GM23338 (cell line): ENCODE measurements around the gene DTD1. TPM values are rescaled to one million over a fixed set of nuclear protein-coding genes. Genes with fewer than 3 reads are reported as not detected.

Experiments used
- ATAC-seq: fragments of 200-7000 bp; cut with Tn5 transposase; 3 replicates; pipeline ENCODE4 v1.9.1; 2020
- DNase-seq: peaks from one replicate; pipeline ENCODE4 v3.0.0-alpha.2; 2015; ENCODE audit warnings: low spot score
- H2AFZ ChIP-seq: fragments of 200-600 bp; sonication (generic); 2 replicates; pipeline ENCODE4 v1.8.0; 2016; ENCODE audit warnings: antibody characterized with exemption, mild to moderate bottlenecking, moderate library complexity
- H3F3A ChIP-seq: fragments of 200-600 bp; sonication (generic); replicated peaks from 2 replicates; pipeline ENCODE4 v1.8.0; 2017; ENCODE audit warnings: antibody characterized with exemption, mixed run types, low read depth
- H3K27ac ChIP-seq: fragments of 200-600 bp; sonication (generic); 2 replicates; pipeline ENCODE4 v1.6.1; 2016; ENCODE audit warnings: low read depth
- H3K27me3 ChIP-seq: fragments of 200-600 bp; sonication (generic); 2 replicates; pipeline ENCODE4 v1.8.0; 2016; ENCODE audit warnings: mild to moderate bottlenecking, mixed run types, moderate library complexity; ENCODE audit not compliant: insufficient read depth
- H3K36me3 ChIP-seq: fragments of 200-600 bp; sonication (generic); 2 replicates; pipeline ENCODE4 v1.8.0; 2016; ENCODE audit warnings: mild to moderate bottlenecking; ENCODE audit not compliant: insufficient read depth
- H3K4me1 ChIP-seq: fragments of 200-600 bp; sonication (generic); 2 replicates; pipeline ENCODE4 v1.8.0; 2016; ENCODE audit warnings: mild to moderate bottlenecking, moderate library complexity; ENCODE audit not compliant: insufficient read depth
- H3K4me2 ChIP-seq: fragments of 200-600 bp; sonication (generic); 2 replicates; pipeline ENCODE4 v1.7.1; 2017; ENCODE audit warnings: mixed run types
- H3K4me3 ChIP-seq: fragments of 200-600 bp; sonication (generic); 2 replicates; pipeline ENCODE4 v1.6.1; 2016; ENCODE audit warnings: mixed run types
- H3K79me2 ChIP-seq: fragments of 200-600 bp; sonication (generic); replicated peaks from 2 replicates; pipeline ENCODE4 v1.8.0; 2017; ENCODE audit warnings: mild to moderate bottlenecking; ENCODE audit not compliant: insufficient read depth
- H3K9me2 ChIP-seq: fragments of 200-600 bp; sonication (generic); 2 replicates; pipeline ENCODE4 v1.8.0; 2017; ENCODE audit not compliant: insufficient read depth
- H4K20me1 ChIP-seq: fragments of 200-600 bp; sonication (generic); replicated peaks from 2 replicates; pipeline ENCODE4 v1.8.0; 2017; ENCODE audit warnings: mild to moderate bottlenecking; ENCODE audit not compliant: insufficient read depth
- H3K27ac Mint-ChIP-seq: 2 replicates; pipeline ENCODE4 v1.8.0; 2020; ENCODE audit warnings: inconsistent platforms, mild to moderate bottlenecking, moderate library complexity, mixed read lengths
- H3K27me3 Mint-ChIP-seq: 3 replicates; pipeline ENCODE4 v1.8.0; 2022; ENCODE audit warnings: low read depth, mild to moderate bottlenecking, moderate library complexity, mixed read lengths, inconsistent platforms; ENCODE audit not compliant: insufficient read depth, poor library complexity
- H3K36me3 Mint-ChIP-seq: 3 replicates; pipeline ENCODE4 v1.8.0; 2021; ENCODE audit warnings: low read depth, mild to moderate bottlenecking, inconsistent platforms, moderate library complexity, mixed read lengths
- H3K4me1 Mint-ChIP-seq: 3 replicates; pipeline ENCODE4 v1.8.0; 2020; ENCODE audit warnings: mild to moderate bottlenecking, inconsistent platforms, mixed read lengths
- H3K4me3 Mint-ChIP-seq: 3 replicates; pipeline ENCODE4 v1.8.0; 2021; ENCODE audit warnings: moderate library complexity, mild to moderate bottlenecking, inconsistent platforms, mixed read lengths
- H3K9me3 Mint-ChIP-seq: 3 replicates; pipeline ENCODE4 v1.8.0; 2020; ENCODE audit warnings: moderate library complexity, mild to moderate bottlenecking, inconsistent platforms, mixed read lengths
- CREB1 ChIP-seq: fragments of 250-450 bp; sonication (Bioruptor Pico); IDR thresholded peaks from 2 replicates; pipeline ENCODE4 v1.5.0; 2020; ENCODE audit warnings: low read depth, mild to moderate bottlenecking, moderate library complexity
- EZH2 ChIP-seq: fragments of 200-600 bp; sonication (generic); IDR thresholded peaks from one replicate; pipeline ENCODE4 v1.8.0; 2017; ENCODE audit warnings: antibody characterized with exemption, mild to moderate bottlenecking, low read depth; ENCODE audit not compliant: unreplicated experiment
- EZH2phosphoT487 ChIP-seq: fragments of 200-600 bp; sonication (generic); IDR thresholded peaks from one replicate; pipeline ENCODE4 v1.8.1; 2018; ENCODE audit warnings: antibody characterized with exemption; ENCODE audit not compliant: unreplicated experiment
- JUNB ChIP-seq: IDR thresholded peaks from one replicate; pipeline ENCODE4 v1.6.1; 2016; ENCODE audit warnings: antibody characterized with exemption; ENCODE audit not compliant: unreplicated experiment
- NANOG ChIP-seq: IDR thresholded peaks from 2 replicates; pipeline ENCODE4 v1.6.1; 2016; ENCODE audit warnings: antibody characterized with exemption, borderline replicate concordance
- POLR2AphosphoS5 ChIP-seq: IDR thresholded peaks from 2 replicates; pipeline ENCODE4 v1.6.1; 2016; ENCODE audit warnings: antibody characterized with exemption, low read depth
- REST ChIP-seq: IDR thresholded peaks from one replicate; pipeline ENCODE4 v1.6.1; 2018; ENCODE audit warnings: antibody characterized with exemption; ENCODE audit not compliant: unreplicated experiment
- STAT1 ChIP-seq: IDR thresholded peaks from one replicate; pipeline ENCODE4 v1.6.1; 2016; ENCODE audit warnings: antibody characterized with exemption; ENCODE audit not compliant: unreplicated experiment
- ZNF114 ChIP-seq: fragments of 250-450 bp; sonication (Bioruptor Pico); IDR thresholded peaks from 2 replicates; pipeline ENCODE4 v1.5.0; 2020; ENCODE audit warnings: mild to moderate bottlenecking, moderate library complexity
- ZNF331 ChIP-seq: fragments of 250-450 bp; sonication (Bioruptor Pico); IDR thresholded peaks from 2 replicates; pipeline ENCODE4 v1.5.0; 2020; ENCODE audit warnings: low read depth, mild to moderate bottlenecking, moderate library complexity
- polyA plus RNA-seq: library from polyadenylated mRNA; unstranded; fragments of >200 nt; fragmentation: Nextera tagmentation; extraction: Ambion mirVana; gene quantifications from 2 replicates; pipeline ENCODE4 v1.2.1, GENCODE V29; 2016
- total RNA-seq: library from RNA; depleted of rRNA; stranded (reverse); fragments of >200 nt; shearing (Covaris generic); gene quantifications from 2 replicates; pipeline ENCODE4 v1.2.3, GENCODE V29; 2014
- TF ChIP-seq, protein P1 (sequence below), 2 experiments: fragments of 200-600 bp in 1 of 2; sonication (generic) in 1 of 2; conservative IDR thresholded peaks; 2 replicates each; pipeline versions ENCODE4 v1.5.1 to v1.6.1; 2016 to 2017; ENCODE audit warnings: antibody characterized with exemption in 2 of 2, low read depth in 2 of 2, mild to moderate bottlenecking in 2 of 2, moderate library complexity in 1 of 2
- TF ChIP-seq, protein P2 (sequence below): IDR thresholded peaks from 2 replicates; pipeline ENCODE4 v1.6.1; 2016; ENCODE audit warnings: antibody characterized with exemption

DTD1 gene
- total and polyA plus RNA-seq, 2 experiments from 2014 or later, result 69.8 to 74.0 TPM

DNA sequence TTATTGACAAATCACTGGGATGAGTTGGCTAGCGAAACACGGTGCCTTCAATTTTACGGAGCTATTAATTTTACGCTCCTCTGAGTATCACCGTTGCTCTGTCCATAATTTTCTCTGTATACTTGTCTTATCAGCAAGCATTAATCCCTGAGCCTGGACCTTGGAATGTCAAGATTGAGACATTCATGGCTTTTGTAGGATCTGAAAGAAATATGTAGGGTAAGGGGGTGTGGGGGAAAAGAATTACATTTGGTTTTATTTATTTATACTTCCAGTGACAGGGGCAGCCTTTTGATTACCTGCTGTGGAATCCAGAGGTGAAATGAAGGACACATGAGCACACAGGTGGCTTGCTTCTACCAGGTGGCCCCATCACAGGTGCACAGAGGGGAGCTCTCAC is 46.6 kb downstream of the DTD1 start:
- H3K27me3 ChIP-seq, result no peaks in the 10 kb centered on the region
- no peak overlapping the region for H2AFZ ChIP-seq
- H3K4me1 ChIP-seq, result peaks cover 4% of the 10 kb centered on the region; the same call in 1 of the 2 replicates
- peaks cover 12% of the 10 kb centered on the region for H3K4me1 Mint-ChIP-seq
- no peaks in the 10 kb centered on the region for H3K79me2 ChIP-seq
- no peak overlapping the region for H3K4me3 ChIP-seq
- H3K27ac ChIP-seq, result no peak overlapping the region
- no peak overlapping the region for H3K27ac Mint-ChIP-seq
- peaks cover 12% of the 10 kb centered on the region; the same call in 2 of the 3 replicates for H3K36me3 Mint-ChIP-seq
- ATAC-seq, result no peak
- H3K36me3 ChIP-seq, result no peaks in the 10 kb centered on the region; the same call in 1 of the 2 replicates
- no peaks in the 10 kb centered on the region for H3F3A ChIP-seq
- H3K4me3 Mint-ChIP-seq, result no peak overlapping the region
- no peaks in the 10 kb centered on the region for H4K20me1 ChIP-seq
- no peak for TF ChIP-seq ZNF331
- TF ChIP-seq STAT1, result no peak
- H3K27me3 Mint-ChIP-seq, result peaks cover 4% of the 10 kb centered on the region
- no peak overlapping the region for H3K4me2 ChIP-seq
- no peaks in the 10 kb centered on the region for H3K9me3 Mint-ChIP-seq
- no peaks in the 10 kb centered on the region for H3K9me2 ChIP-seq
- DNase-seq, result no peak

GRCh38 chr20:18635380-18635779 is 47.5 kb downstream of the DTD1 start:
- Histone ChIP-seq H3K4me3 (no peak overlapping the region), H3K36me3 (no peaks in the 10 kb centered on the region; the same call in 1 of the 2 replicates), H3K4me2 (no peak overlapping the region), H3K9me2 (no peaks in the 10 kb centered on the region), H3K4me1 (peaks cover 4% of the 10 kb centered on the region; the same call in 1 of the 2 replicates), H3K27me3 (no peaks in the 10 kb centered on the region), H2AFZ (no peak overlapping the region), H3F3A (no peaks in the 10 kb centered on the region), H4K20me1 (no peaks in the 10 kb centered on the region), H3K27ac (no peak overlapping the region), H3K79me2 (no peaks in the 10 kb centered on the region)
- Mint-ChIP-seq H3K9me3 (no peaks in the 10 kb centered on the region), H3K4me3 (no peak overlapping the region), H3K27ac (no peak overlapping the region; the same call in 1 of the 2 replicates), H3K36me3 (peaks cover 9% of the 10 kb centered on the region; the same call in 1 of the 3 replicates), H3K4me1 (peaks cover 15% of the 10 kb centered on the region), H3K27me3 (peaks cover 4% of the 10 kb centered on the region)
- TF ChIP-seq, protein P1, sequence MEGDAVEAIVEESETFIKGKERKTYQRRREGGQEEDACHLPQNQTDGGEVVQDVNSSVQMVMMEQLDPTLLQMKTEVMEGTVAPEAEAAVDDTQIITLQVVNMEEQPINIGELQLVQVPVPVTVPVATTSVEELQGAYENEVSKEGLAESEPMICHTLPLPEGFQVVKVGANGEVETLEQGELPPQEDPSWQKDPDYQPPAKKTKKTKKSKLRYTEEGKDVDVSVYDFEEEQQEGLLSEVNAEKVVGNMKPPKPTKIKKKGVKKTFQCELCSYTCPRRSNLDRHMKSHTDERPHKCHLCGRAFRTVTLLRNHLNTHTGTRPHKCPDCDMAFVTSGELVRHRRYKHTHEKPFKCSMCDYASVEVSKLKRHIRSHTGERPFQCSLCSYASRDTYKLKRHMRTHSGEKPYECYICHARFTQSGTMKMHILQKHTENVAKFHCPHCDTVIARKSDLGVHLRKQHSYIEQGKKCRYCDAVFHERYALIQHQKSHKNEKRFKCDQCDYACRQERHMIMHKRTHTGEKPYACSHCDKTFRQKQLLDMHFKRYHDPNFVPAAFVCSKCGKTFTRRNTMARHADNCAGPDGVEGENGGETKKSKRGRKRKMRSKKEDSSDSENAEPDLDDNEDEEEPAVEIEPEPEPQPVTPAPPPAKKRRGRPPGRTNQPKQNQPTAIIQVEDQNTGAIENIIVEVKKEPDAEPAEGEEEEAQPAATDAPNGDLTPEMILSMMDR (conservative IDR thresholded peaks at IDR 0.05; ENCODE audit: low read depth in 2 of 2), result peak in 1 of 2 experiments; percentile 29; a peak in 2 of 4 replicates
- TF ChIP-seq CREB1 (CRISPR knock-in tag) (no peak), POLR2AphosphoS5 (no peak)
- no peak for DNase-seq
- no peak for ATAC-seq

- Histone ChIP-seq H3K4me1 (peaks cover 4% of the 10 kb centered on the region; the same call in 1 of the 2 replicates), H4K20me1 (no peaks in the 10 kb centered on the region), H3K27ac (no peak overlapping the region), H3K4me2 (no peak overlapping the region), H3F3A (no peaks in the 10 kb centered on the region), H3K4me3 (no peak overlapping the region), H3K36me3 (no peaks in the 10 kb centered on the region; the same call in 1 of the 2 replicates), H3K79me2 (no peaks in the 10 kb centered on the region), H3K9me2 (no peaks in the 10 kb centered on the region), H2AFZ (no peak overlapping the region), H3K27me3 (no peaks in the 10 kb centered on the region)
- ATAC-seq (no peak), DNase-seq (no peak)
- Mint-ChIP-seq H3K4me3 (no peak overlapping the region), H3K27me3 (peaks cover 4% of the 10 kb centered on the region), H3K36me3 (peaks cover 9% of the 10 kb centered on the region; the same call in 1 of the 3 replicates), H3K9me3 (no peaks in the 10 kb centered on the region), H3K4me1 (peaks cover 15% of the 10 kb centered on the region), H3K27ac (no peak overlapping the region)
- TF ChIP-seq ZNF114 (CRISPR knock-in tag), result no peak
- TF ChIP-seq POLR2AphosphoS5, result no peak
- no peak for TF ChIP-seq EZH2
- TF ChIP-seq EZH2phosphoT487, result no peak
- TF ChIP-seq NANOG, result no peak
- TF ChIP-seq, protein P2, sequence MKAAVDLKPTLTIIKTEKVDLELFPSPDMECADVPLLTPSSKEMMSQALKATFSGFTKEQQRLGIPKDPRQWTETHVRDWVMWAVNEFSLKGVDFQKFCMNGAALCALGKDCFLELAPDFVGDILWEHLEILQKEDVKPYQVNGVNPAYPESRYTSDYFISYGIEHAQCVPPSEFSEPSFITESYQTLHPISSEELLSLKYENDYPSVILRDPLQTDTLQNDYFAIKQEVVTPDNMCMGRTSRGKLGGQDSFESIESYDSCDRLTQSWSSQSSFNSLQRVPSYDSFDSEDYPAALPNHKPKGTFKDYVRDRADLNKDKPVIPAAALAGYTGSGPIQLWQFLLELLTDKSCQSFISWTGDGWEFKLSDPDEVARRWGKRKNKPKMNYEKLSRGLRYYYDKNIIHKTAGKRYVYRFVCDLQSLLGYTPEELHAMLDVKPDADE, result no peak
- TF ChIP-seq JUNB, result no peak
- no peak for TF ChIP-seq STAT1
- TF ChIP-seq REST, result no peak
Measured at GRCh38 chr20:18637224-18637623, 49.4 kb downstream of the DTD1 start.
